Hepatocyte (in vitro differentiated cells): ENCODE measurements around the gene ATXN1. TPM values are rescaled to one million over a fixed set of nuclear protein-coding genes. Genes with fewer than 3 reads are reported as not detected.

Source experiments
- DNase-seq: peaks from one replicate; pipeline ENCODE4 v3.0.0-alpha.2; 2016; ENCODE audit warnings: low spot score
- H2AFZ ChIP-seq: fragments of 200-600 bp; sonication (generic); 2 replicates; pipeline ENCODE4 v1.6.0; 2016; ENCODE audit warnings: antibody characterized with exemption, mild to moderate bottlenecking
- H3K27ac ChIP-seq: fragments of 200-600 bp; sonication (generic); 2 replicates; pipeline ENCODE4 v1.5.1; 2016; ENCODE audit warnings: mild to moderate bottlenecking
- H3K27me3 ChIP-seq: fragments of 200-600 bp; sonication (generic); 2 replicates; pipeline ENCODE4 v1.6.1; 2016
- H3K36me3 ChIP-seq: fragments of 200-600 bp; sonication (generic); replicated peaks from 2 replicates; pipeline ENCODE4 v1.5.1; 2016; ENCODE audit warnings: low read depth; ENCODE audit not compliant: insufficient read depth
- H3K4me1 ChIP-seq: fragments of 200-600 bp; sonication (generic); 2 replicates; pipeline ENCODE4 v1.5.1; 2016; ENCODE audit warnings: mild to moderate bottlenecking, moderate library complexity; ENCODE audit not compliant: insufficient read depth
- H3K4me2 ChIP-seq: fragments of 200-600 bp; sonication (generic); 2 replicates; pipeline ENCODE4 v1.6.0; 2016
- H3K4me3 ChIP-seq: fragments of 200-600 bp; sonication (generic); 2 replicates; pipeline ENCODE4 v1.5.1; 2016; ENCODE audit warnings: mild to moderate bottlenecking
- H3K79me2 ChIP-seq: fragments of 200-600 bp; sonication (generic); 2 replicates; pipeline ENCODE4 v1.6.0; 2017; ENCODE audit warnings: mild to moderate bottlenecking
- H3K9me2 ChIP-seq: fragments of 200-600 bp; sonication (generic); replicated peaks from 2 replicates; pipeline ENCODE4 v1.6.0; 2017; ENCODE audit warnings: mild to moderate bottlenecking; ENCODE audit not compliant: insufficient read depth
- H3K9me3 ChIP-seq: fragments of 200-600 bp; sonication (generic); 2 replicates; pipeline ENCODE4 v1.5.1; 2016; ENCODE audit warnings: low read depth, mild to moderate bottlenecking
- H4K20me1 ChIP-seq: fragments of 200-600 bp; sonication (generic); 2 replicates; pipeline ENCODE4 v1.6.0; 2016; ENCODE audit warnings: mild to moderate bottlenecking; ENCODE audit not compliant: insufficient read depth, poor library complexity, severe bottlenecking
- CTCF ChIP-seq: fragments of 200-600 bp; sonication (generic); IDR thresholded peaks from 2 replicates; pipeline ENCODE4 v1.5.1; 2016; ENCODE audit warnings: antibody characterized with exemption, mild to moderate bottlenecking; ENCODE audit not compliant: poor library complexity
- EZH2 ChIP-seq: fragments of 200-600 bp; sonication (generic); IDR thresholded peaks from 2 replicates; pipeline ENCODE4 v1.6.1; 2016; ENCODE audit warnings: antibody characterized with exemption, mild to moderate bottlenecking, borderline replicate concordance
- EZH2phosphoT487 ChIP-seq: fragments of 200-600 bp; sonication (generic); IDR thresholded peaks from one replicate; pipeline ENCODE4 v1.6.1; 2018; ENCODE audit warnings: antibody characterized with exemption, mild to moderate bottlenecking, low read depth, moderate library complexity; ENCODE audit not compliant: unreplicated experiment, severe bottlenecking
- WGBS: methylation state at CpG from one replicate; pipeline ENCODE4 v1.1.6; 2016; ENCODE audit warnings: low lambda C conversion rate; ENCODE audit errors: missing lambda C conversion rate; 5-methylcytosine and 5-hydroxymethylcytosine counted together
- polyA plus RNA-seq: library from polyadenylated mRNA; unstranded; fragments of >200 nt; fragmentation: Nextera tagmentation; extraction: Ambion mirVana; gene quantifications from 2 replicates; pipeline ENCODE4 v1.2.1, GENCODE V29; 2016
- total RNA-seq: library from RNA; depleted of rRNA; stranded (reverse); fragments of >200 nt; gene quantifications from 2 replicates; pipeline ENCODE4 v1.2.3, GENCODE V29; 2014

The ATXN1 gene
- total and polyA plus RNA-seq, 2 experiments from 2014 or later = 14.7 to 32.6 TPM

- Histone ChIP-seq H3K36me3 (no peaks in the 10 kb centered on the region), H2AFZ (no peak overlapping the region), H3K79me2 (peaks cover 50% of the 10 kb centered on the region), H3K4me2 (peak overlapping the region; percentile 53), H3K9me2 (no peaks in the 10 kb centered on the region), H3K9me3 (no peaks in the 10 kb centered on the region), H4K20me1 (no peaks in the 10 kb centered on the region), H3K27me3 (no peaks in the 10 kb centered on the region), H3K4me1 (peaks cover 48% of the 10 kb centered on the region), H3K27ac (peak overlapping the region; percentile 86), H3K4me3 (no peak overlapping the region)
- no peak for DNase-seq
- no peak for TF ChIP-seq CTCF
- TF ChIP-seq EZH2 = no peak
- no peak for TF ChIP-seq EZH2phosphoT487
- 42% methylated on average over 3 of the region's 3 CpGs for WGBS
Observed at GRCh38 chr6:16722630-16723029, 38.6 kb downstream of the ATXN1 start.

- Histone ChIP-seq H2AFZ (no peak overlapping the region), H3K4me1 (peaks cover 47% of the 10 kb centered on the region), H3K9me2 (no peaks in the 10 kb centered on the region), H3K4me3 (no peak overlapping the region), H3K4me2 (peak overlapping the region; percentile 53), H3K27me3 (no peaks in the 10 kb centered on the region), H3K9me3 (no peaks in the 10 kb centered on the region), H3K36me3 (no peaks in the 10 kb centered on the region), H3K27ac (peak overlapping the region; percentile 86), H4K20me1 (no peaks in the 10 kb centered on the region), H3K79me2 (peaks cover 50% of the 10 kb centered on the region)
- 88% methylated on average over 5 of the region's 5 CpGs for WGBS
- TF ChIP-seq EZH2 (no peak), CTCF (no peak), EZH2phosphoT487 (no peak)
- no peak for DNase-seq
Observed at GRCh38 chr6:16721977-16722376, 39.3 kb downstream of the ATXN1 start.

- peaks cover 47% of the 10 kb centered on the region for H3K4me1 ChIP-seq
- H3K36me3 ChIP-seq = no peaks in the 10 kb centered on the region
- H3K27me3 ChIP-seq = no peaks in the 10 kb centered on the region
- no peaks in the 10 kb centered on the region for H3K9me3 ChIP-seq
- no peak for DNase-seq
- no peak overlapping the region for H3K27ac ChIP-seq
- H3K4me2 ChIP-seq = no peak overlapping the region
- H3K79me2 ChIP-seq = peaks cover 58% of the 10 kb centered on the region
- WGBS = 87% methylated on average over 4 of the region's 4 CpGs
- no peak overlapping the region for H2AFZ ChIP-seq
- TF ChIP-seq EZH2 = no peak
- TF ChIP-seq CTCF = no peak
- TF ChIP-seq EZH2phosphoT487 = no peak
- H3K9me2 ChIP-seq = no peaks in the 10 kb centered on the region
- H3K4me3 ChIP-seq = no peak overlapping the region
- no peaks in the 10 kb centered on the region for H4K20me1 ChIP-seq
Observed at GRCh38 chr6:16720861-16721260, 40.4 kb downstream of the ATXN1 start.

GRCh38 chr6:16719488-16719887 lies 41.8 kb downstream of the ATXN1 start:
- Histone ChIP-seq H3K4me1 (peaks cover 35% of the 10 kb centered on the region), H3K27me3 (no peaks in the 10 kb centered on the region), H3K4me2 (no peak overlapping the region), H3K36me3 (no peaks in the 10 kb centered on the region), H3K27ac (no peak overlapping the region), H3K9me3 (no peaks in the 10 kb centered on the region), H3K9me2 (no peaks in the 10 kb centered on the region), H3K79me2 (peaks cover 70% of the 10 kb centered on the region), H3K4me3 (no peak overlapping the region), H4K20me1 (no peaks in the 10 kb centered on the region), H2AFZ (no peak overlapping the region)
- 87% methylated on average over 8 of the region's 8 CpGs for WGBS
- no peak for TF ChIP-seq EZH2phosphoT487
- TF ChIP-seq EZH2 = no peak
- no peak for TF ChIP-seq CTCF
- no peak for DNase-seq
